Frontal cortex (tissue), 4 donors: ENCODE results near the gene ROCK2. TPM values are rescaled to one million over a fixed set of nuclear protein-coding genes. Genes with fewer than 3 reads are reported as not detected.

Experiments used
- DNase-seq, 2 donors: peaks; one replicate each; pipeline ENCODE4 v3.0.0; 2012; ENCODE audit warnings: low spot score in 2 of 2
- FAIRE-seq: peaks from 2 replicates; lab custom pipeline; 2012; peaks lifted over from hg19 to GRCh38; lab: Jason Lieb, UNC
- total RNA-seq: library from RNA; depleted of rRNA; stranded (reverse); fragments of >200 nt; gene quantifications from one replicate; pipeline ENCODE4 v1.2.3, GENCODE V29; 2014
- donor health status: control.
- donor health status: control.
- donor health status: control.

The ROCK2 gene
- total RNA-seq, 1 donor from 2014 or later = 50.5 TPM

DNA sequence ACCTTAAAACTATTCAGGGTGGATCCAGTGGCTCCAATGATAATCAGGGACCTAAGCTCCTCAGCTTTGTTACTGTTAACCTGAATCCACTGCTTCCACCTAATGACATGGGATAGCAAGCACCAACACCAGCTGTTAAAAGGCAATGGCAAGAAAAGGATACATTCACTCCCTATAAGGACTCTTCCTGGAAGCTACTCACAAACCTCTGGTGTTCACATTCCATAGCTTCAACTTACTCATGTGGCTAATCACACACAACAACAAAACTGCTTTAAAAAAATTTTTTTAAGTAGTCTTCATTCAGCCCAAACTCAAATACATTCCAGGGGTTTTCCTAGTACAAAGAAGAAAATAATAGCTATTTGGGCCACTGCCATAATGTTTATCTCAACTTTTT, 24.5 kb downstream of the ROCK2 start:
- no peak for FAIRE-seq
- no peak for DNase-seq

DNA sequence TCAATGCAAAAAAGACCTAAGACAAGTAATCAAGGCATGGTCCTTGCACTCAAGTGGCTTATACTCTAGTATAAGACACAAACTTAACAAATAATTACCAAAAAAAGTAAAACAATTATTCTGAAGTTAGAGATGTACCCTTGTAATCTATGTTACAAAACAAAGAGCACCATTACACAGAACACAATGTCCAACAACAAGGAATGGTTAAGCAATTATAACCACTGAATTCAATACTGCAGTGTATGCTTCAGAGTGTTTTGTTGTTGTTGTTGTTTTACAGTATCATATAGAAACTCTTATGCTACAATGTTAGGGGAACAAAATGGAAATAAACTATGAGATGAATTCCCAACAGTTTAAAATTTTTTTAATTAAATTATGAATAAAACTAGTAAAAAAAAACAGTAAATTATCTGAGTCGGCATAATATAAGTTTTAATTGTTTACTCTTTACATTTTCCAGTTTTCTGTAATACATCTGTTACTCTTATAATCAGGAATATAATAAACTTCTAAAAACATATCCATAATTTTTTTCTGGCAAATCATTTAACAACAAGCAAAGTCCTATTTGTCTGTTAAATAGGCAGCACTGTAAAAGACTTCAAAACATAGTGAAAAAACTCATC, 29.2 kb downstream of the ROCK2 start:
- DNase-seq (no peak), FAIRE-seq (peak; percentile 69)

- FAIRE-seq = no peak
Observed at GRCh38 chr2:11314487-11314886, 29.9 kb downstream of the ROCK2 start.

DNA sequence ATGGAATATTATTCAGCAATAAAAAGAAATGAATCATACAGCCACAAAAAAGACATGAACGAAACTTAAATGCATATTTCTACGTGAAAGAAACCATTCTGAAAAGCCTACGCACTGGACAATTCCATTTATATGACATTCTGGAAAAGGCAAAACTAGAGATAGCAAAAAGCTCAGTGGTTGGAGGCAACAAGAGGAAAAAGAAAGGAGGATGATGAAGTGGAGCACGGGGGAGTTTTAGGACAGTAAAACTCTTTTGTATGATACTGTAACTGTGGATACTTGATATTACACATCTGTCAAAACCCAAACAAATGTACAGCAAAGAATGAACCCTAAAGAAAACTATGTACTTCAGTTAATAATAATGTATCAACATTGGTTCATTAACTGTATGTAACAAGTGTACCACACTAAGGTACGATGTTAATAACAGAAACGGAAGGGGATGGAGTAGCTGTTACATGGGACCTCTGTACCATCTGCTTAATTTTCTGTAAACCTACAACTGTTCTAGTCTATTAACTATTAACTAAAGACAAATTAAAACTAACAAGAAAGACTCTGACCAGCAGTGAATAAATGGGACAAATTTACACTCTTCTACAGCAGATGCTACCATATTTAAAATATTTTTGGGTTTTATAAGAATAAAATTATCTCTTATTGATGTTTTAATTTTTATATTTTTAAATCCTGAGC, 31.5 kb downstream of the ROCK2 start:
- FAIRE-seq (no peak), DNase-seq (no peak)

More at GRCh38 chr2:11314487-11314886, 29.9 kb downstream of the ROCK2 start:
- no peak for DNase-seq

- DNase-seq (no peak), FAIRE-seq (no peak)
Observed at GRCh38 chr2:11311543-11311942, 32.9 kb downstream of the ROCK2 start.

DNA sequence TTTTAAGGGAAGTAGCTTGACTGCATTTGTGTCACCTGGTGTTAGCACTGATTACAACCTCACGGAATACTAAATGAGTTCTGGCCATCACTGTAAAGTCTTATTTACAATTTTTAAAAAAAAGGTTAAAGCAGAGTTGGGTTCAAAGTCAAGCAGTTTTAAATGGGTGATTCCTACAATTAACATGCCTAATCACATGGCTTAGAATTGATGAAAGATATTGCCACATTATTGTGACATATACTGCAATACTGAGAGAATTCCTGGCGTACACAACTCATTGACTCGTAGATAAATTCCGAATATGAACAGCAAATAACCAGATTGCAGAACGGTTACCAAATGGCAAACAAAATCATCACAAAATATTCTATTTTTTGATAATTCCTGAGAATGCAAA, 34.2 kb downstream of the ROCK2 start:
- FAIRE-seq (no peak), DNase-seq (no peak)

GRCh38 chr2:11309706-11310105, 34.7 kb downstream of the ROCK2 start:
- no peak for FAIRE-seq
- no peak for DNase-seq

- FAIRE-seq (no peak), DNase-seq (no peak)
Observed at GRCh38 chr2:11307764-11308415, 36.5 kb downstream of the ROCK2 start.

DNA sequence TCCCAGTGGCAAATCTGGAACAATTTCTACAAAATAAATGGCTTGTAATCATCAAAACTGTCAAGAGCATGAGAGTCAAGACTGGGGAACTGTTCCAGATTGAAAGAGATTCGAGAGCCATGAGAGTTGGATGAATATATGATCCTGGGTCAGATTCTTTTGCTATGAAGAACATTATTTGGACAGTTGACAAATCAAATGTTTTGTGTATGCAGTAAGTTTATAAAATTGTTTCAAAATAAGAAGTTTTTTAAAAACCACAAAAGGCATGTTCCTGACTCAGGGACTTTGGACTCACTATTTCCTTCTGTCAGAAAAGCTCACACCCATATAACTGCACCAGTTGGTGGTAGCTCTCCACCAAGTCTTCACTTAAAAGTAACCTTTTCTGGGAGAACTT, 38.5 kb downstream of the ROCK2 start:
- FAIRE-seq (no peak), DNase-seq (no peak)

DNA sequence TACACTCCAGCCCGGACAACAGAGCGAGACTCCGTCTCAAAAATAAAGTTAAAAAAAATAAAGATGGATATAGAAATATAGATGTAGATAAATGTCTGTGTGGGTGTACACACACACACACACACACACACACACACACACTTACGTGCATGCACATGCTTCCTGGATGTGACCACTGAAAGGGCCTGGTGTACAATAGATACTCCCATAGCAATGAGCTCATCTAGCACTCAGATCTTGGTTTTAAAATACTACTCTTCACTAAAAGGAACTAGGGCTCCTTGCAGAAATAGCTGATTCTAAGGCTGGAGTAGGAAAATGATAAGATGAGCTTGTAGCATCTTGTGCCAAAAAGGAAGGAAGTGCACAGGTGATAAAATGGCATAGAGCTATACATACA, 39.1 kb downstream of the ROCK2 start:
- DNase-seq (no peak), FAIRE-seq (no peak)

- no peak for DNase-seq
- no peak for FAIRE-seq
Observed at GRCh38 chr2:11304476-11304875, 40.0 kb downstream of the ROCK2 start.

DNA sequence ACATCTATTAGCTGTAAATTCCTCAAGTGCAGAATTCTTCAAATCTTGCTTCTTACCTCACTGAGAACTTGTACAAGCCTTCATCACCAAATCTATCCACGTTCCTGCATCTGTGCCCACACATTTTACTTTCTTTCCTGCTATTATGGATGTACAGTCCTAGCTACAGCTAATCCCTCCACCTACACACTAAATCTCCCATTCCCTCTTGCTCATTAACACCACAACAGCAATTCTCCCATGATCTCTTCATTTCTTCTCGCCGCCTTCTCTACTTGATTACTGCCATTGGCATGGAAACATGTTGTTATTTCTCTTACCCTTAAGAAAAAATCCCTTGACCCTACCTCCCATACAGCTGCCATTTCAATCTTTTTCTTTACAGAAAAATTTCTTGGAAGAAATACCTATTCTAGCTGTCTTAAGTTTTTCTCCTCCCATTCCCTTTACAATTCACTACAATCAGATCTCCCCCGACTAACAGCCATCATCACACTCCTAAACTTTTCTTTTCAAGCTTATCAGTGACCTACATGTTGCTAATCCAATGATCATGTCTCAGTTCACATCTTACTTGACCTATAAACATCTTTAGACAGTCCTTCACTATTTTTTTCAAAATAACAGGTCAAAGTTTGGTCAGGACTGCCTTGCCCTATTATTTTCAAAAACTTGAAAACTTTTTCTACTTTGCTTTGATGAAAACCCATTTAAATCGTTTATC, 41.0 kb downstream of the ROCK2 start:
- DNase-seq (no peak), FAIRE-seq (no peak)

DNA sequence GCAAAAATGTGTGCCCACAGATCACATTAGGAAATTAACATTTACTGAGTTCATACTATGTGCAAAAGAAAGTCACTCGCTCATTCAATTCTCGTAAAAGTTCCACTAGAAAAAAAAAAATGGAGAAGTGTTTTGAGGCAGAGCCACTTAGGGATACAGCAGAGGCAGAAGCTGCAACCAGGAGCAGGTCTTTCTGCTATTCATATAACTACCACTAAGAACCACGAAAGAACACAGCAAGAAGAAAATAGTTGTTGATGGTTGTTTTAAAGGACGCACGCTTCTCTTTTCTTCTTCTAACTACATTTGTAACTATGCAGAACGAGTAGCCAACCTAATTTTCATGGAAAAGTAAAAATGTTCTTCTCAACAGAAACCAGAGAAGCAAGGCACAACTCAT, 45.0 kb downstream of the ROCK2 start:
- no peak for FAIRE-seq
- no peak for DNase-seq

GRCh38 chr2:11298592-11298991, 45.8 kb downstream of the ROCK2 start:
- FAIRE-seq (no peak), DNase-seq (no peak)

DNA sequence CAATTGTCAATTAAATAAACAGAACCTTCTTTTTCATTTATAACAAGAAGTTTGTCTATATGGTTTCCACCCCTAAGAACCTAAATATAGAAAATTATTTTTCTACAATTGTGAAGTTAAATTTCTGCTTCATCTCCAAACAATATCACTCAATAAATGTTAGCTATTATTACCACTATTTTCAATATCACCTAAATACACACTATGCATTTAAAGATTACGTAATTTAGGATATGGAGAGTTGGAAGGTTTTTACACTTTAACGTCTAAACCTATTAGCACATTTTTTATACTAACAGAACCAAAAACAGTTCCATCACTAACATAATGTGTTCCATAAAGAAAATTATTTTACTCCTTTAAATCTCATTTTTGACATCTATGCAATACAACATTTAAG, 48.0 kb downstream of the ROCK2 start:
- no peak for FAIRE-seq

DNA sequence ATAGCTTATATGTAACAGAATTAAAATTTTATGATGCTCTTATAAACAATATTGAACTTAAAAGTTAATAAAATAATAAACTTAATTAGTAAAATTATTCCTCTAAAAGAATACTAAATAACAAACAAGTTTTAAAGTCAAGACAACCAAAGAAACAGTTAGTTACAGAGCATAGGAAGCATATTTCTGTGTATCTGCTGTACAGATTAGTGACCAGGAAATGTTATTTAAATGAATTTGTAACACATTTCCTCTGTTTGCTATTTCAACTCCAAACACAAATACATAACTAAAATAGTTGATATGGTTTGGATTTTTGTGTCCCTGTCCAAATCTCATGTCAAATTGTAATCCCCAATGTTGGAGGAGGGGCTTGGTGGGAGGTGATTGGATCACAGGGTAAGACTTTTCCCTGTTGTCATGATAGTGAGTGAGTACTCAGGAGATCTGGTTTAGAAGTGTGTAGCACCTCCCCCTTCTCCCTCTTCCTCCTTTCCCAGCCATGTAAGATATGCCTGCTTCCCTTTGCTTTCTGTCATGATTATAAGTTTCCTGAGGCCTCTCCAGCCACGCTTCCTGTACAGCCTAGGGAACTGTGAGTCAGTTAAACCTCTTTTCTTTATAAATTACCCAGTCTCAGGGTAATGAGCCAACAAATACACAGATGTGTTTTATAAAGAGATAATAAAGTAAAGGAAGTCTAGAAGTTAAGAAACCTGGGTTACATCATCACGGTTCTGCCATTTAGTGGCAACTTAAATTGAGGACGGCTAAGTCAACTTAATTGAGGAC, 51.8 kb downstream of the ROCK2 start:
- FAIRE-seq = peak; percentile 31
- no peak for DNase-seq

More for the DNA sequence above, 48.0 kb downstream of the ROCK2 start:
- no peak for DNase-seq

- no peak for DNase-seq
- FAIRE-seq = no peak
Observed at GRCh38 chr2:11290713-11291112, 53.7 kb downstream of the ROCK2 start.

GRCh38 chr2:11290211-11290610, 54.2 kb downstream of the ROCK2 start:
- FAIRE-seq (no peak), DNase-seq (no peak)

DNA sequence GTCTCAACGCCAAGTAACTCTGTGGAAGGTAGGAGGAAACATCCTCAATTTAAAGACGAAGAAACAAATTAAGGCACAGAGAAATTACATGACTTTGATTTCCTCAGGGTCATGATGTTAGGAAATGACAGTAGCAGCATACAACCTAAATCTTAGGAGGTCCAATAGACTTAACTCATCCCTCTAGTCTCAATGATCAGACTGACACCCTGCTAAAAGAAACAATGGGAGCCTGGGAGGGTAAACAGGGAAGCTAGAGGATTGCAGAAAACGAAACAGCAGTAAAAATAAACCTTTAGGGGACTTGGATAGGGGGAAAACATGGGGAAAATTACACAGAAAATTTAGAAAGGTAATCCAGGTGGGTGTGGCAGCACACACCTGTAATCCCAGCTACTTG, 56.0 kb downstream of the ROCK2 start:
- no peak for FAIRE-seq

GRCh38 chr2:11286749-11287148, 57.7 kb downstream of the ROCK2 start:
- no peak for FAIRE-seq
- DNase-seq = no peak

More for the DNA sequence above, 56.0 kb downstream of the ROCK2 start:
- no peak for DNase-seq
